ENCODE data around the gene GPHN. TPM values are rescaled to one million over a fixed set of nuclear protein-coding genes. Genes with fewer than 3 reads are reported as not detected.

GPHN gene
- 10 to 100 TPM; 21.7 to 23.2 TPM for total RNA-seq

GRCh38 chr14:66507722-66508546, at the start of gene GPHN:
Gene GPHN (plus strand): TSS chr14:66508147.
- peak within 1 kb of the TSS; percentile 96 for H3K4me3 Mint-ChIP-seq
- H3K9me3 Mint-ChIP-seq, result no peaks in the 10 kb centered on the region
- H3K27me3 Mint-ChIP-seq, result no peaks in the 10 kb centered on the region
- H3K4me1 Mint-ChIP-seq, result peaks cover 15% of the 10 kb centered on the region
- no peaks in the 10 kb centered on the region for H3K36me3 Mint-ChIP-seq (ENCODE audit: low read depth)
- H3K27ac Mint-ChIP-seq, result peak within 1 kb of the TSS; percentile 92
- ATAC-seq (replicated peaks), result peak; percentile 94

GRCh38 chr14:66459603-66460002, 48.3 kb upstream of the GPHN start:
- Mint-ChIP-seq H3K36me3 (ENCODE audit: low read depth) (no peaks in the 10 kb centered on the region), H3K9me3 (no peaks in the 10 kb centered on the region), H3K27me3 (no peaks in the 10 kb centered on the region), H3K27ac (no peak overlapping the region), H3K4me3 (no peak overlapping the region), H3K4me1 (no peaks in the 10 kb centered on the region)
- ATAC-seq (replicated peaks), result no peak

- no peak for ATAC-seq (replicated peaks)
- H3K4me1 Mint-ChIP-seq, result no peaks in the 10 kb centered on the region
- H3K4me3 Mint-ChIP-seq, result no peak overlapping the region
- no peaks in the 10 kb centered on the region for H3K9me3 Mint-ChIP-seq
- H3K27ac Mint-ChIP-seq, result no peak overlapping the region
- no peaks in the 10 kb centered on the region for H3K27me3 Mint-ChIP-seq
- no peaks in the 10 kb centered on the region for H3K36me3 Mint-ChIP-seq (ENCODE audit: low read depth)
Measured at GRCh38 chr14:66464261-66464660, 43.7 kb upstream of the GPHN start.

GRCh38 chr14:66468778-66469367, 39.1 kb upstream of the GPHN start:
- Mint-ChIP-seq H3K27me3 (no peaks in the 10 kb centered on the region), H3K4me3 (no peak overlapping the region), H3K36me3 (ENCODE audit: low read depth) (no peaks in the 10 kb centered on the region), H3K27ac (no peak overlapping the region), H3K4me1 (no peaks in the 10 kb centered on the region), H3K9me3 (peaks cover 12% of the 10 kb centered on the region)
- no peak for ATAC-seq (replicated peaks)

- Mint-ChIP-seq H3K4me1 (no peaks in the 10 kb centered on the region), H3K9me3 (peaks cover 12% of the 10 kb centered on the region), H3K27me3 (no peaks in the 10 kb centered on the region), H3K27ac (no peak overlapping the region), H3K36me3 (ENCODE audit: low read depth) (no peaks in the 10 kb centered on the region), H3K4me3 (no peak overlapping the region)
- no peak for ATAC-seq (replicated peaks)
Measured at GRCh38 chr14:66471584-66471983, 36.4 kb upstream of the GPHN start.

- ATAC-seq (replicated peaks), result no peak
Measured at GRCh38 chr14:66472251-66472650, 35.7 kb upstream of the GPHN start.

GRCh38 chr14:66473223-66473622, 34.7 kb upstream of the GPHN start:
- no peak overlapping the region for H3K4me3 Mint-ChIP-seq
- no peak overlapping the region for H3K27ac Mint-ChIP-seq
- no peaks in the 10 kb centered on the region for H3K27me3 Mint-ChIP-seq
- H3K9me3 Mint-ChIP-seq, result peaks cover 12% of the 10 kb centered on the region
- no peaks in the 10 kb centered on the region for H3K4me1 Mint-ChIP-seq
- H3K36me3 Mint-ChIP-seq (ENCODE audit: low read depth), result no peaks in the 10 kb centered on the region
- no peak for ATAC-seq (replicated peaks)

More at GRCh38 chr14:66472251-66472650, 35.7 kb upstream of the GPHN start:
- Mint-ChIP-seq H3K27ac (no peak overlapping the region), H3K4me1 (no peaks in the 10 kb centered on the region), H3K36me3 (ENCODE audit: low read depth) (no peaks in the 10 kb centered on the region), H3K9me3 (peaks cover 12% of the 10 kb centered on the region), H3K4me3 (no peak overlapping the region), H3K27me3 (no peaks in the 10 kb centered on the region)

- no peak for ATAC-seq (replicated peaks)
- H3K4me1 Mint-ChIP-seq, result no peaks in the 10 kb centered on the region
- no peak overlapping the region for H3K4me3 Mint-ChIP-seq
- H3K36me3 Mint-ChIP-seq (ENCODE audit: low read depth), result no peaks in the 10 kb centered on the region
- peaks cover 5% of the 10 kb centered on the region for H3K9me3 Mint-ChIP-seq
- no peaks in the 10 kb centered on the region for H3K27me3 Mint-ChIP-seq
- no peak overlapping the region for H3K27ac Mint-ChIP-seq
Measured at GRCh38 chr14:66476964-66477363, 31.0 kb upstream of the GPHN start.

- H3K36me3 Mint-ChIP-seq (ENCODE audit: low read depth), result no peaks in the 10 kb centered on the region
- no peaks in the 10 kb centered on the region for H3K4me1 Mint-ChIP-seq
- H3K4me3 Mint-ChIP-seq, result no peak overlapping the region
- no peak for ATAC-seq (replicated peaks)
- H3K27ac Mint-ChIP-seq, result no peak overlapping the region
- no peaks in the 10 kb centered on the region for H3K27me3 Mint-ChIP-seq
- H3K9me3 Mint-ChIP-seq, result no peaks in the 10 kb centered on the region
Measured at GRCh38 chr14:66477567-66477966, 30.4 kb upstream of the GPHN start.

GRCh38 chr14:66482873-66483272, 25.1 kb upstream of the GPHN start:
- H3K4me1 Mint-ChIP-seq, result peaks cover 6% of the 10 kb centered on the region
- no peaks in the 10 kb centered on the region for H3K27me3 Mint-ChIP-seq
- H3K36me3 Mint-ChIP-seq (ENCODE audit: low read depth), result no peaks in the 10 kb centered on the region
- H3K9me3 Mint-ChIP-seq, result no peaks in the 10 kb centered on the region
- H3K4me3 Mint-ChIP-seq, result no peak overlapping the region
- no peak for ATAC-seq (replicated peaks)
- H3K27ac Mint-ChIP-seq, result no peak overlapping the region

GRCh38 chr14:66483322-66483721, 24.6 kb upstream of the GPHN start:
- Mint-ChIP-seq H3K9me3 (no peaks in the 10 kb centered on the region), H3K27ac (no peak overlapping the region), H3K4me3 (no peak overlapping the region), H3K4me1 (peaks cover 6% of the 10 kb centered on the region), H3K27me3 (no peaks in the 10 kb centered on the region), H3K36me3 (ENCODE audit: low read depth) (no peaks in the 10 kb centered on the region)
- ATAC-seq (replicated peaks), result no peak

GRCh38 chr14:66485029-66485428, 22.9 kb upstream of the GPHN start:
- no peak for ATAC-seq (replicated peaks)
- no peak overlapping the region for H3K27ac Mint-ChIP-seq
- peaks cover 6% of the 10 kb centered on the region for H3K4me1 Mint-ChIP-seq
- no peaks in the 10 kb centered on the region for H3K9me3 Mint-ChIP-seq
- no peak overlapping the region for H3K4me3 Mint-ChIP-seq
- no peaks in the 10 kb centered on the region for H3K36me3 Mint-ChIP-seq (ENCODE audit: low read depth)
- H3K27me3 Mint-ChIP-seq, result no peaks in the 10 kb centered on the region

GRCh38 chr14:66485910-66486421, 22.0 kb upstream of the GPHN start, which contains the start of gene CCDC196:
Gene CCDC196 (plus strand): TSS chr14:66486371. CDS start chr14:66486503, 132 bp downstream.
- Mint-ChIP-seq H3K9me3 (no peaks in the 10 kb centered on the region), H3K27me3 (no peaks in the 10 kb centered on the region), H3K4me1 (peaks cover 6% of the 10 kb centered on the region), H3K27ac (peak within 1 kb of the TSS; percentile 48), H3K4me3 (no peak within 1 kb of the TSS), H3K36me3 (ENCODE audit: low read depth) (no peaks in the 10 kb centered on the region)
- ATAC-seq (replicated peaks), result no peak

GRCh38 chr14:66487164-66487563, 20.8 kb upstream of the GPHN start:
- H3K36me3 Mint-ChIP-seq (ENCODE audit: low read depth), result no peaks in the 10 kb centered on the region
- no peak for ATAC-seq (replicated peaks)

More at GRCh38 chr14:66487164-66487563, 20.8 kb upstream of the GPHN start:
- H3K27me3 Mint-ChIP-seq, result no peaks in the 10 kb centered on the region
- H3K4me3 Mint-ChIP-seq, result no peak overlapping the region
- H3K9me3 Mint-ChIP-seq, result no peaks in the 10 kb centered on the region
- peaks cover 6% of the 10 kb centered on the region for H3K4me1 Mint-ChIP-seq
- peak overlapping the region; percentile 48 for H3K27ac Mint-ChIP-seq

Data from activated T-helper 17 cell treated with anti-CD3 and anti-CD28 coated beads, Interleukin-2, amount 50 U/mL, for 72 hours (primary cell).